Measurements from ENCODE around the gene C1orf232. TPM values are rescaled to one million over a fixed set of nuclear protein-coding genes. Genes with fewer than 3 reads are reported as not detected.

Gene C1orf232
- total RNA-seq, 1 experiment from 2014 or later, result not detected

DNA sequence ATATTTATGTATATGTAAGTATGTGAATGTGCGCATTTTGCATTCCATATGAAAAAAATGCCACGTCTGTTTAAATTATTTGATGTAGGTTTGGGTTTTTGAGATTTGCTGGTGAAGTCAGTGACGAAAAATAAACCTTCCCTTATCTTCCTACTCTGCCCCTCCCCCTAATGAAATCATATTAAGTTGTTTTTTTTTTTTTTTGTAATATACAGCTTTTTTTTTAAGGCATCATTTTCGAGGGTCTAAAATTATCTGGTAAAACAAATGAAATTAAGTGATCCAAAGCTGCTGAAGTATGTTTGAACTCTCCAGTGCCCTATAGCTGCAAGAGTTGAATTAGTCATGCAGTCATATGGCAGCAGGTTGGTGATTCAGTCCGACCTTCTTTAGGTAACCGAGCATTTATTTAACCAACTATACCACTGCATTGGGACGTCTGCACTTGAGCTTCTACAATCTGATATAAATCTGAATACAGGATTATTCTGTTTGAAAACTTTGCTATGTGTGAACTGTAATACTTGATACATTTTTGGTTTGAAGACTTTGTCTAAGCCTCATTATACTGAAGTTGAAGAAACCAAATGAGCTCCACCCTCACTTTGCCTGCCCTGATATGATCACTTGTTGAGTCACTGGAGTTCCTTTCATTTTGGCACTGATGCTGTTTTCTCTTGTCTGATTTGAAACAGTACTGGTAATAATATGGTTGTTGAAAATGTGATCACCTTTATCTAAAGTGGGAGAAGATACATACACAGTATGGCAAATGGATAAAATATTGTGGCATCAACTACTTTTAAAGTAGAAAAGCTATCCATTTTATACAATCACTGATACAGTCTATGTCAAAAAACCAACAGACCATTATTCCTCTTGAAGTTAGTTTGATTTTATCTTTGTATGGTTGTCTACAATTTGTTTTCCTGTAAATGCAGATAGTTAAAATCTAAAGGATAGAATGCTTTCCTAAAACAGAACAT lies 45.5 kb downstream of the C1orf232 start:
- peak; percentile 72 for DNase-seq (ENCODE audit: unreplicated experiment)
- H3K27me3 Mint-ChIP-seq (ENCODE audit: insufficient read depth, unreplicated experiment), result no peaks in the 10 kb centered on the region
- BruUV-seq (replicated peaks), result no TSS peak
- H3K36me3 Mint-ChIP-seq (ENCODE audit: insufficient read depth, unreplicated experiment), result peaks cover 10% of the 10 kb centered on the region
- H3K27ac Mint-ChIP-seq (ENCODE audit: low read depth, unreplicated experiment), result peak overlapping the region; percentile 77
- intact Hi-C loops (cut with micrococcal nuclease), result no loop called here
- TF ChIP-seq, protein P1, sequence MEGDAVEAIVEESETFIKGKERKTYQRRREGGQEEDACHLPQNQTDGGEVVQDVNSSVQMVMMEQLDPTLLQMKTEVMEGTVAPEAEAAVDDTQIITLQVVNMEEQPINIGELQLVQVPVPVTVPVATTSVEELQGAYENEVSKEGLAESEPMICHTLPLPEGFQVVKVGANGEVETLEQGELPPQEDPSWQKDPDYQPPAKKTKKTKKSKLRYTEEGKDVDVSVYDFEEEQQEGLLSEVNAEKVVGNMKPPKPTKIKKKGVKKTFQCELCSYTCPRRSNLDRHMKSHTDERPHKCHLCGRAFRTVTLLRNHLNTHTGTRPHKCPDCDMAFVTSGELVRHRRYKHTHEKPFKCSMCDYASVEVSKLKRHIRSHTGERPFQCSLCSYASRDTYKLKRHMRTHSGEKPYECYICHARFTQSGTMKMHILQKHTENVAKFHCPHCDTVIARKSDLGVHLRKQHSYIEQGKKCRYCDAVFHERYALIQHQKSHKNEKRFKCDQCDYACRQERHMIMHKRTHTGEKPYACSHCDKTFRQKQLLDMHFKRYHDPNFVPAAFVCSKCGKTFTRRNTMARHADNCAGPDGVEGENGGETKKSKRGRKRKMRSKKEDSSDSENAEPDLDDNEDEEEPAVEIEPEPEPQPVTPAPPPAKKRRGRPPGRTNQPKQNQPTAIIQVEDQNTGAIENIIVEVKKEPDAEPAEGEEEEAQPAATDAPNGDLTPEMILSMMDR (IDR thresholded peaks at IDR 0.05; ENCODE audit: unreplicated experiment), result no peak
- H3K4me3 Mint-ChIP-seq (ENCODE audit: unreplicated experiment), result peak overlapping the region; percentile 60
- ChIA-PET POLR2A (interaction anchor here (0.5 to 9.0 kb wide), 15 partner anchors 9 to 348 kb away, joined by 3 to 190 read pairs (median 3); partner anchors contain the start of genes CEP85, CNKSR1, PDIK1L and ZNF593), CTCF (interaction anchor here (0.6 to 5.3 kb wide), 10 partner anchors 9 to 268 kb away, joined by 3 to 39 read pairs (median 4); no protein-coding TSS in a partner anchor)
- peaks cover 16% of the 10 kb centered on the region for H3K4me1 Mint-ChIP-seq (ENCODE audit: insufficient read depth, unreplicated experiment)
- no peaks in the 10 kb centered on the region for H3K9me3 Mint-ChIP-seq (ENCODE audit: unreplicated experiment)

- H3K27me3 Mint-ChIP-seq (ENCODE audit: insufficient read depth, unreplicated experiment), result no peaks in the 10 kb centered on the region
- H3K27ac Mint-ChIP-seq (ENCODE audit: low read depth, unreplicated experiment), result no peak overlapping the region
- peaks cover 21% of the 10 kb centered on the region for H3K36me3 Mint-ChIP-seq (ENCODE audit: insufficient read depth, unreplicated experiment)
- no peak for DNase-seq (ENCODE audit: unreplicated experiment)
- H3K4me3 Mint-ChIP-seq (ENCODE audit: unreplicated experiment), result no peak overlapping the region
- intact Hi-C loops (cut with micrococcal nuclease), result no loop called here
- H3K4me1 Mint-ChIP-seq (ENCODE audit: insufficient read depth, unreplicated experiment), result peaks cover 7% of the 10 kb centered on the region
- TF ChIP-seq, protein P1 (IDR thresholded peaks at IDR 0.05; ENCODE audit: unreplicated experiment), result no peak
- CTCF ChIA-PET, result interaction anchor here (0.6 to 5.3 kb wide), 9 partner anchors 9 to 274 kb away, joined by 3 to 39 read pairs (median 4); no protein-coding TSS in a partner anchor
- no TSS peak for BruUV-seq (replicated peaks)
- H3K9me3 Mint-ChIP-seq (ENCODE audit: unreplicated experiment), result no peaks in the 10 kb centered on the region
- POLR2A ChIA-PET, result interaction anchor here (0.9 to 9.0 kb wide), 5 partner anchors 10 to 112 kb away, joined by 3 to 190 read pairs (median 11); partner anchors contain the start of genes CEP85, PDIK1L and ZNF593
Observed at GRCh38 chr1:26121854-26122773, 46.6 kb downstream of the C1orf232 start.

DNA sequence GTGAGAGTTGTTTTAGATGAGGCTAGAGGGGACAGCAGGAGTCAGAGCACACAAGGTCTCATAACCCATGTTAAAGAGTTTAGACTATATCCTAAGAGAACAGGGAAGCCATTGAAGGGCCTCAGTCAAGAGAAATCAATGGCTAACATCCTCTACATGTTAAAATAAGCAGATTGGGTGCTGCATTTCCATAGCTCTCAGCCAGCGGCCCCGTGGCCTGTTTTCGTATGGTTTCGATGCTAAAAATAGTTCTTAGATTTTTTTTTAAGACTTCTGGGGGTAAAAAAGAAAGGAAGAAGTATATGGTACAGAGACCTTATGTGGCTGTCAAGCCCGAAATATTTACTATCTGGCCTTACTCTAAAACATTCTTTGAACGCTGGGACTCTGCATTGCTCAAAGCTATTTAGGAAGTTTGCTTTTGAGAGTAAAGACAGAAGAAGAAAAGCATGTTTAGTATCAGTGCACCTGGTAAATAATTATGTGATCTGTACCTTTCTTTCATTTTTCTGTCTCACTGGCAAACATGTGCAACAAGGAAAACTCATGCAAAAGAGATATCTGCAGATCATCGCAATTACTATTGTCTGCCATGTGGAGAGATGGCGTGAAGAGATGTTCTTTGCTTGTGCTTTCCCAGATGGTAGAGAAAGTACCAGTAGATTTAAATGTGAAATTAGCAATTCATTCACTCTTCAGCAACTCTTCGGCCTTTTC lies 48.7 kb downstream of the C1orf232 start:
- Mint-ChIP-seq H3K27ac (ENCODE audit: low read depth, unreplicated experiment) (no peak overlapping the region), H3K4me1 (ENCODE audit: insufficient read depth, unreplicated experiment) (peaks cover 7% of the 10 kb centered on the region), H3K4me3 (ENCODE audit: unreplicated experiment) (no peak overlapping the region), H3K36me3 (ENCODE audit: insufficient read depth, unreplicated experiment) (peaks cover 39% of the 10 kb centered on the region), H3K9me3 (ENCODE audit: unreplicated experiment) (no peaks in the 10 kb centered on the region), H3K27me3 (ENCODE audit: insufficient read depth, unreplicated experiment) (no peaks in the 10 kb centered on the region)
- no peak for DNase-seq (ENCODE audit: unreplicated experiment)
- BruUV-seq (replicated peaks), result no TSS peak
- ChIA-PET POLR2A (interaction anchor here (9.0 kb wide), 1 partner anchor 8 kb away, joined by 190 read pairs; the partner anchor contains the start of gene PDIK1L), CTCF (interaction anchor here (0.6 to 5.3 kb wide), 4 partner anchors 24 to 297 kb away, joined by 3 to 39 read pairs (median 3); no protein-coding TSS in a partner anchor)
- TF ChIP-seq, protein P1 (IDR thresholded peaks at IDR 0.05; ENCODE audit: unreplicated experiment), result no peak
- intact Hi-C loops (cut with micrococcal nuclease), result no loop called here
